NCI-H146 treated with DMSO at 0.1 percent for 48 hours (cell line): ENCODE measurements around the gene BAZ2B.

Experiments used
- DNase-seq: peaks from one replicate; lab custom pipeline; 2025; ENCODE audit not compliant: unreplicated experiment; lab: John Stamatoyannopoulos, UW

The BAZ2B gene

GRCh38 chr2:159585622-159586021 is 30.7 kb downstream of the BAZ2B start:
- no peak for DNase-seq

- DNase-seq, result no peak
Observed at GRCh38 chr2:159584796-159585195, 31.6 kb downstream of the BAZ2B start.

GRCh38 chr2:159573846-159574606 is 42.3 kb downstream of the BAZ2B start:
- no peak for DNase-seq

DNA sequence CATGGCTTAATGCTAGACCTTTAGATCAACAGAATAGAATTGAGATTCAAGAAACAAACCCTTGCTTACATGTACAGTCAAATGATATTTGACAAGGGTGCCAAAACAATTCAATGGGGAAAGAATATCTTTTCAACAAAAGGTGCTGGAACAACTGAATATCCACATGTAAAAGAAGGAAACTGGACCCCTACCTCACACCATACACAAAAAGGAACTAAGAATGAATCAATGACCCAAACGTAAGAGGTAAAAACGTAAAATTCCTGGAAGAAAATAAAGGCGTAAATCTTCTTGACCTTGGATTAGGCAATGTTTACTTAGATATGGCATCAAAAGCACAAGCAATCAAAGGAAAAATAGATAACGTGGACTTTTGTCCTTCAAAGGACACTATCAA is 43.1 kb downstream of the BAZ2B start:
- no peak for DNase-seq

DNA sequence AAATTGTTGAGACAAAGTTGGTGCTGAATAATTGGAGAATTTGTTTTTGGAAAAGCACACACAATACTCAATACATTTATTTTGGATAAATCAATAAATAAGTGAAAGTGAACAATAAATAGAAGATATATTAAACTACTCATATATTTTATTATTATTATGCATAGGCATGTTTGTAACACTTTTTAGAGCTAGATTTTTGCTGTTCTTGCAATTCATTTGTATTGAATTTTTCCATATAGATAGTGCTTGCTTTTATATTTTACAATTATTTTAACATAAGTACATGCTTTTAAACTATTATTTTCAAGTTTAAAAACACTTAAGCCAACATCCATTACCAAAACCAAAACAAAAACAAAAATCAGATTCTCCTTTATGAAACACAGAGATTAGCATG is 43.9 kb downstream of the BAZ2B start:
- no peak for DNase-seq

- DNase-seq, result no peak
Observed at GRCh38 chr2:159571540-159572260, 44.6 kb downstream of the BAZ2B start.

DNA sequence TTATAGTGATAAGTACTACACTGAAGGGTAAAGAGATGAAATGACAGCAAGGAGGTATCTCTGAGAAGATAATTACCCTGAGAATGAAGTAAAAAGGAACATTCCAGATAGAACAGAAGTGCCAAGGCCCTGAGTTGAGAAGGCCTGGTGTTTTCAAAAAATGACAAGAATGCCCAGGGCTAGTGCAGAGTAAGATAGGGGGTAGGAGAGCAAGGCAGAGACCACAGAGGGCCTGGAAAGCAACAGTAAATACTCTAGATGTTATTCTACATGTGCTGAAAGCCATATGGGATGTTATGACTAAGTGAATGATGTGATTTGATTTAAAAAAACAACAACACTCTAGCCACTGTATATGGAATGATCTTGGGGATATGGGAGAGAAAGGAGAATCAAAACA is 52.3 kb downstream of the BAZ2B start:
- no peak for DNase-seq

DNA sequence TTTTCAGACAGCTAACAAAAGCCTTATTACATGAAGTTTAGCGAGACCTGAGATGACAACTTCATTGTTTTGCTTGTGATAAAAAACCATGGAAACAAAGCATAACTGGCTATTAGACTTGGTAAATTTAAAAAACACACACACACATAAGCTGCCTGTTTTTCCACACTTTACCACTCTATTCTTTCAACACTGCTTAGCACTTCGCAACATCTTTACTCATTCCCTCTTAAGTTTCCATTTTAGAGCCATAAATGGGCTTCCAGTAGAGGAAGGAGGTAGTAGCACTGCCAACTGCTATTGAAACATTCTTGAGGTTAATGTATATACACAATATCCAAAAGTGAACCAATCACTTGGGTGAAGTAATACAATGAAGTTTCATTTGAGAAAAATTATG is 54.1 kb downstream of the BAZ2B start:
- no peak for DNase-seq

GRCh38 chr2:159561786-159562185 is 54.6 kb downstream of the BAZ2B start:
- no peak for DNase-seq

- DNase-seq, result no peak
Observed at GRCh38 chr2:159561242-159561641, 55.1 kb downstream of the BAZ2B start.

GRCh38 chr2:159559034-159559433 is 57.3 kb downstream of the BAZ2B start:
- DNase-seq, result no peak

GRCh38 chr2:159558479-159558878 is 57.9 kb downstream of the BAZ2B start:
- no peak for DNase-seq

DNA sequence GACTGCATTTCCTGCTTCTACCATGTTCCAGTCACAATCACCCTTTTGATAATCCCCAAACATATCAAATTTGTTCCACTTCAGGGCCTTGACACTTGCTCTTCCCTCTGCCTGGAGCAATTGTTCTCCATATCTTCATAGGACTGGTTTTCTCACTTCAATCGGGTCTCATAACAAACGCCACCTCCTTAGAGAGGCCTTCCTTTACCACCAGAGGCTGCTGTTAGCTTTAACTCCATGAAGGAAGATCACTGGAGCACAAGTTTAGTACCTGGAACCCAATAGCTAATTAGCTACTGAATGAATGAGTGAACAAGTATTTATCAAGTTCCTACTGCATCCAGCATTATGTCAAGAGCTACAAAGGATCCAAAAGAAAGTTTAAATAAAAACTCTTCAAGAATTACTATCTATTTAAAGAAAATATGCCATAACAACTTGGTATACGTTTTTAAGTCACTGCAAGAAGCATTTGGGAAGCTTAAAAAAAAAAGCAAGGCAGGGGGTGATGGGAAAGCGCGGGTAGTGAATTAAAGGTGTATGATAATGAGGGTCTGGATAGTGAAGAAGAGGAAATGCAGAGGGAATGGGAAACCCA is 58.8 kb downstream of the BAZ2B start:
- no peak for DNase-seq

- DNase-seq, result no peak
Observed at GRCh38 chr2:159555651-159556392, 60.5 kb downstream of the BAZ2B start.

GRCh38 chr2:159553727-159554126 is 62.6 kb downstream of the BAZ2B start:
- no peak for DNase-seq

- no peak for DNase-seq
Observed at GRCh38 chr2:159551806-159552205, 64.5 kb downstream of the BAZ2B start.

- DNase-seq, result no peak
Observed at GRCh38 chr2:159550231-159550630, 66.1 kb downstream of the BAZ2B start.

DNA sequence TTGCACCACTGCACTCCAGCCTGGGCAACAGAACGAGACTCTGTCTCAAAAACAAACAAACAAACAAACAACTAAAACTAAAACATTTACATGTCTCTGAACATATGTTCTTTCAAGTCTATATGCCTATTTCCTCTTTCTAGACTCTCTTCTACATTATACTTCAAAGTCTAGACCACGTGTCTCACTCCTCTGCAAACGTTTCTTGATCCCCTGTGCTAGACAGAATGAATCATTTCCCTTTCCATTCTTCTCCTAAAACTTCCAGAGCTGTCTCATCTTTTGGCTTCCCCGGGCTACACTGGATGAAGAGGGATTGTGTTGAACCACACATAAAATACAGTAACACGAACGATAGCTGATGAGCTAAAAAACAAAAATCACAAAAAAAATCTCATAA is 67.1 kb downstream of the BAZ2B start:
- no peak for DNase-seq

- DNase-seq, result no peak
Observed at GRCh38 chr2:159546716-159547430, 69.5 kb downstream of the BAZ2B start.

DNA sequence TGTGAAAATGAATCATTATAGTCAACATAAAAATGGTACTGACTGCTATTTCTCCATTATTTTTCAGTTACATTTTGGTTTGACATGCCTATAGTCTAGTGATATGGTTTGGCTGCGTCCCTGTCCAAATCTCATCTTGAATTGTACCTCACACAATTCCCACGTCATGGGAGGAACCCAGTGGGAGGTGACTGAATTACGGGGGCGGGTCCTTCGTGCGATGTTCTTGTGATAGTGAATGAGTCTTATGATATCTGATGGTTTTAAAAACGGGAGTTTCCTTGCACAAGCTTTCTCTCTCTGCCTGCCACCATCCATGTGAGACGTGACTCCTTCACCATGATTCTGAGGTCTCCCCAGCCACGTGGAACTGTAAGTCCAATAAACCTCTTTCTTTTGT is 70.3 kb downstream of the BAZ2B start:
- DNase-seq, result no peak

- no peak for DNase-seq
Observed at GRCh38 chr2:159545085-159545484, 71.3 kb downstream of the BAZ2B start.
